ENCODE measurements around the gene NAV2.

Gene NAV2

DNA sequence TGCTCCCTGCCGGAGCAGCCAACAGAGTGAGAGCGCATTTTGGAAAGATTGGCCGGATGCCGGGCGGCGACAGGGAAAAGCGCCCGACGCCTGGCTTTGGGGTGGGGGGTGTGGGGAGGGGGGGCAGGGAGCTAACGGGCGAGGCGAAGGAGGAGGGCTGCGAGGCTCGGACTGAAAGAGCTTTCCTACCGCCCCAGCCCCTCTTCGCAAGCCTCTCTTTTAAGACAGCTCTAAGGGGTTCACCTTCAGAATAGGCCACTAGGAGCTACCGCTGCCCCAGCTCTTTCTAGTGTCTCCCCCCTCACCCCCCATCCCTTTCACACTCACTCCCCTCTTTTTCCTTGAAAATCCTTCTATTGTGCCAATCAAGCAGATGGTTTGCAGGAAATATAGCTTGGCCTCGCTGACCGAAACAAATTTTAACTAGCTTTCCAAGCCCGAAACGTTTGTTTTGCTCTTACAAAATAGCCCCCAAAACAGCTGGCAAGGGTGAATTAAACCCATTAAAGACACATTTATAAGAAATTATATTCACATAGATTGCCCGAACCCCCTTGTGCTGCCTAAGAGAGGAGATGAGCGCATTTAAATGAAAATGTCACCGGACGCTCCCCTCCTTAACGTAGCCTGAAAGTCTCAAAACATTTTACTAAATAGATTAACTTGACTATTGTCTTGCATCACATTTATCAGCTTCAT, 451.3 kb downstream of the NAV2 start:
- DNase-seq, result no peak
